ENCODE data around the gene DAG1.

The DAG1 gene

DNA sequence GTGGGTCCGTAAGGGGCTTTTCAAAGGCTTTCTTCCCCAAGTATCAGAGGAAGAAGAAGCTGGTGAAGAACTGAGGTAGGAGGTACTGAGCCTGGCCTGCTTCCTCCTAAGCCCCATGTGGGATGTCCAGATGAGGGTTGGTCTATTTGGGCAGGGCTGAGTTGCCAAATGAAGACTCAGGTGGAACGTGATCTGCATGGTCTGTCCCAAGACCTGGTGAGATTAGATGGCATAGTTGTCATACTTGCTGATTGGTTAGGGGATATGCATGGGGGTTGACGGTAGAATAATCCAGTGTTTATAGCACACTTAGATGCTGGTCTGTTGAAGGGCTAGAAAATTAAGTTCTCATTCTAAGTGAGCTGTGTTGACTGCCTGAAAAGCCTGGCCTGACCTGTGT lies 47.9 kb downstream of the DAG1 start:
- H3K4me1 ChIP-seq (ENCODE audit: control insufficient read depth, insufficient read depth, low read length): peaks cover 9% of the 10 kb centered on the region
- no peak overlapping the region for H3K9ac ChIP-seq (ENCODE audit: low read length in 2 of 2)
- no peak overlapping the region for H3K4me3 ChIP-seq (ENCODE audit: low read length in 2 of 2)
- no peak overlapping the region for H3K27ac ChIP-seq (ENCODE audit: low read length)
- H3K36me3 ChIP-seq (ENCODE audit: control insufficient read depth in 2 of 2, insufficient read depth in 2 of 2, low read length in 2 of 2): peaks cover 13 to 30% of the 10 kb centered on the region in 2 donors
- H3K9me3 ChIP-seq (ENCODE audit: control insufficient read depth in 2 of 2, low read length in 2 of 2): no peaks in the 10 kb centered on the region
- H3K27me3 ChIP-seq (ENCODE audit: control insufficient read depth in 1 of 2, insufficient read depth in 2 of 2, low read length in 2 of 2): no peaks in the 10 kb centered on the region

- Histone ChIP-seq H3K27me3 (ENCODE audit: control insufficient read depth in 1 of 2, insufficient read depth in 2 of 2, low read length in 2 of 2) (no peaks in the 10 kb centered on the region), H3K9ac (ENCODE audit: low read length in 2 of 2) (no peak overlapping the region), H3K36me3 (ENCODE audit: control insufficient read depth in 2 of 2, insufficient read depth in 2 of 2, low read length in 2 of 2) (peaks cover 13 to 26% of the 10 kb centered on the region in 2 donors), H3K4me1 (ENCODE audit: control insufficient read depth, insufficient read depth, low read length) (peaks cover 9% of the 10 kb centered on the region), H3K4me3 (ENCODE audit: low read length in 2 of 2) (no peak overlapping the region), H3K27ac (ENCODE audit: low read length) (no peak overlapping the region), H3K9me3 (ENCODE audit: control insufficient read depth in 2 of 2, low read length in 2 of 2) (no peaks in the 10 kb centered on the region)
These were observed 48.4 kb downstream of the DAG1 start for GRCh38 chr3:49518441-49518840.

DNA sequence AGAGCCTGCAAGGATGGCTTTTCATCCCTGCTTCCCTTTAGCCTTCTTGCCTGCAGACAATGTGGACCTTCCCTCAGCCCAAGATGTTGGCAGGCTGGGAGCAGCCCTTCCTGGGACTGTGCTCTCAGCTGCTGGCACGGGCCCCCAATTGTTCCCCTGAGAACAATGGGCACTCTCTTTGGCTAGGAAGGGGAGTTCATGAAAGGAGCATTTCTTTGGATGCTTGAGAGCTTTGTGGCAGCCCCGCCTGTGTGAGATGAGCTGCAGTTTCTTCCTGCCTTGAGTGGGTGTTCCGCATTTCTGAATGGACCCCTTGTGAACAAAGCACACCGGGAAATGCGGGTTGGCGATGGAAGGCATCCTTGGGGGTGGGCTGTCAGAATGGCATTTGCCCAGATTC lies 49.2 kb downstream of the DAG1 start:
- Histone ChIP-seq H3K4me3 (ENCODE audit: low read length in 2 of 2) (no peak overlapping the region), H3K36me3 (ENCODE audit: control insufficient read depth in 2 of 2, insufficient read depth in 2 of 2, low read length in 2 of 2) (peaks cover 13 to 31% of the 10 kb centered on the region in 2 donors), H3K27ac (ENCODE audit: low read length) (no peak overlapping the region), H3K9me3 (ENCODE audit: control insufficient read depth in 2 of 2, low read length in 2 of 2) (no peaks in the 10 kb centered on the region), H3K9ac (ENCODE audit: low read length in 2 of 2) (no peak overlapping the region), H3K27me3 (ENCODE audit: control insufficient read depth in 1 of 2, insufficient read depth in 2 of 2, low read length in 2 of 2) (no peaks in the 10 kb centered on the region), H3K4me1 (ENCODE audit: control insufficient read depth, insufficient read depth, low read length) (peaks cover 9% of the 10 kb centered on the region)

GRCh38 chr3:49519916-49520385 lies 49.9 kb downstream of the DAG1 start:
- Histone ChIP-seq H3K27ac (ENCODE audit: low read length) (no peak overlapping the region), H3K9me3 (ENCODE audit: control insufficient read depth in 2 of 2, low read length in 2 of 2) (no peaks in the 10 kb centered on the region)

DNA sequence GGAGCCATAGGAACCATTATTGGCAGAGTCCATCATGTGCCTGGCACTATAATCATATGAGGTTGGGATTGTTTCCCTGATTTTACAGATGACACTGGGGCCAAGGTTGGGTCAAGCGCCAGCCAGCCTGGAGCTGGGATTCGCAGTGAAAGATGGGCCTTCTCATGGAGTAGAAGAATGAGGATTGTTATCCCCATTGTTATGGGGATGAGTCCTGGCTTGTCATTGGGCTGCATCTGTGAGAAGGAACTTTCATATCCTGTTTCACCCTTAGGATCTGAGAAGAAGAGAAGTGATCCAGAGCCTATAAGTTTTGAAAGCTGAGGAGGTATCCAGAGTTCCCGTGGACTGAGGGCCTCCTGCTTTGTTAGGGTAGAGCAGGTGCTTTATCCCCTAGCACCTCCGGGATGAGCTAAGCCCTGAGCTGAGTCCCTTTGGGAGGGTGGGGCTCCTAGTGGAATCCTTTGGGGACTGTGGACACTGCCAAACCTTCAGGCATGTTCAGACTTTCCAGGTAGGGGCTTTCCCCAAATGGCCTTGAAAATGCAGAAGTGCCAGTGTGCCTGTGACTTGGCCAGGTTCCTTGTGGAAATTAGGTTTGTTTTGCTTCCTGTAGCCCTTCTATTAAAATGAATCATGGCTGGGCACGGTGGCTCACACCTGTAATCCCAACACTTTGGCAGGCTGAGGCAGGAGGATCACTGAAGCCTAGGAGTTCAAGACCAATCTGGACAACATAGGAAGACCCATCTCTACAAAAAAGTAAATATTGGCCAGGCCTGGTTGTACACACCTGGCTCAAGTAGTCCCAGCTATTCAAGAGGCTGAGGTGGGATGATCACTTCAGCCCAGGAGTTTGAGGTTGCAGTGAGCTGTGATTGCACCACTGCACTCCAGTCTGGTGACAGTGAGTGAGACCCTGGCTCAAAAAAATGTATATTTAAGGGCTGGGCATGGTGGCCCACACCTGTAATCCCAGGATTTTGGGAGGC lies 54.0 kb downstream of the DAG1 start:
- Histone ChIP-seq H3K4me3 (ENCODE audit: low read length in 2 of 2) (no peak overlapping the region), H3K9ac (ENCODE audit: low read length in 2 of 2) (no peak overlapping the region), H3K36me3 (ENCODE audit: control insufficient read depth in 2 of 2, insufficient read depth in 2 of 2, low read length in 2 of 2) (peaks cover 0 to 11% of the 10 kb centered on the region in 2 donors), H3K27ac (ENCODE audit: low read length) (no peak overlapping the region), H3K4me1 (ENCODE audit: control insufficient read depth, insufficient read depth, low read length) (peaks cover 6% of the 10 kb centered on the region), H3K27me3 (ENCODE audit: control insufficient read depth in 1 of 2, insufficient read depth in 2 of 2, low read length in 2 of 2) (no peaks in the 10 kb centered on the region), H3K9me3 (ENCODE audit: control insufficient read depth in 2 of 2, low read length in 2 of 2) (no peaks in the 10 kb centered on the region)

More at GRCh38 chr3:49519916-49520385, 49.9 kb downstream of the DAG1 start:
- Histone ChIP-seq H3K4me1 (ENCODE audit: control insufficient read depth, insufficient read depth, low read length) (peaks cover 9% of the 10 kb centered on the region), H3K4me3 (ENCODE audit: low read length in 2 of 2) (no peak overlapping the region), H3K36me3 (ENCODE audit: control insufficient read depth in 2 of 2, insufficient read depth in 2 of 2, low read length in 2 of 2) (peaks cover 13 to 31% of the 10 kb centered on the region in 2 donors), H3K27me3 (ENCODE audit: control insufficient read depth in 1 of 2, insufficient read depth in 2 of 2, low read length in 2 of 2) (no peaks in the 10 kb centered on the region), H3K9ac (ENCODE audit: low read length in 2 of 2) (no peak overlapping the region)

DNA sequence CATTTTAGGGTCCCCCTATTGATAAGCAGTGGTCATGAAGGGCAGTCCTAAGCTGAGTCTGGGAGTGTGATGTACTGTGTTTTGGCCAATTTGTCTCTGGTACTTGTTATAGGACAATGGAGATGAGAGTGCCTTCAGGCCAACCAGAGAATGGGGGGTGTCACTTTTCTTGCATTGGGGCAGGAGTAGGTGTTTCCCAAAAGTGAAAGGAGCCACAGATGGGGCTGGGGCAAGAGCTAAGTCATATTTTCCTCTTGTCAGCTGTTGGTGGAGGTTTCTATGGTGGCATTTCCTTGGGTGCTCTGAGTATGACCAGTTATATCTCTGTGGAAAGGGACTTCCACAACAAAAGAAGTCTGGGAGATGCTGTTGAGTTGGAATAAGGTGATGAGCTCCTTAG lies 59.5 kb downstream of the DAG1 start:
- Histone ChIP-seq H3K4me3 (ENCODE audit: low read length in 2 of 2) (no peak overlapping the region), H3K36me3 (ENCODE audit: control insufficient read depth in 2 of 2, insufficient read depth in 2 of 2, low read length in 2 of 2) (peaks cover 27 to 31% of the 10 kb centered on the region in 2 donors)

GRCh38 chr3:49530231-49530630 lies 60.2 kb downstream of the DAG1 start:
- H3K27ac ChIP-seq (ENCODE audit: low read length): no peak overlapping the region
- H3K27me3 ChIP-seq (ENCODE audit: control insufficient read depth in 1 of 2, insufficient read depth in 2 of 2, low read length in 2 of 2): no peaks in the 10 kb centered on the region
- peaks cover 27 to 31% of the 10 kb centered on the region in 2 donors for H3K36me3 ChIP-seq (ENCODE audit: control insufficient read depth in 2 of 2, insufficient read depth in 2 of 2, low read length in 2 of 2)

More for the DNA sequence above, 59.5 kb downstream of the DAG1 start:
- H3K27me3 ChIP-seq (ENCODE audit: control insufficient read depth in 1 of 2, insufficient read depth in 2 of 2, low read length in 2 of 2): no peaks in the 10 kb centered on the region
- H3K9me3 ChIP-seq (ENCODE audit: control insufficient read depth in 2 of 2, low read length in 2 of 2): no peaks in the 10 kb centered on the region
- no peak overlapping the region for H3K9ac ChIP-seq (ENCODE audit: low read length in 2 of 2)
- no peaks in the 10 kb centered on the region for H3K4me1 ChIP-seq (ENCODE audit: control insufficient read depth, insufficient read depth, low read length)
- no peak overlapping the region for H3K27ac ChIP-seq (ENCODE audit: low read length)

DNA sequence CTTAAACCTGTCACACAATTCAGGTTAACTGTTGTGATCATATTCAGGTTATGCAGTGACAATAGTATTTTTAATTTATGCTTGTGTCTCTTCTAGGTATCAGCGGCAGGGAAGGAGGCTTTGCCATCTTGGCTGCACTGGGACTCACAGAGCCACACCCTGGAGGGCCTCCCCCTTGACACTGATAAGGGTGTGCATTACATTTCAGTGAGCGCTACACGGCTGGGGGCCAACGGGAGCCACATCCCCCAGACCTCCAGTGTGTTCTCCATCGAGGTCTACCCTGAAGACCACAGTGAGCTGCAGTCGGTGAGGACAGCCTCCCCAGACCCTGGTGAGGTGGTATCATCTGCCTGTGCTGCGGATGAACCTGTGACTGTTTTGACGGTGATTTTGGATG lies 60.6 kb downstream of the DAG1 start:
- Histone ChIP-seq H3K9me3 (ENCODE audit: control insufficient read depth in 2 of 2, low read length in 2 of 2) (no peaks in the 10 kb centered on the region), H3K27me3 (ENCODE audit: control insufficient read depth in 1 of 2, insufficient read depth in 2 of 2, low read length in 2 of 2) (no peaks in the 10 kb centered on the region), H3K4me3 (ENCODE audit: low read length in 2 of 2) (no peak overlapping the region), H3K27ac (ENCODE audit: low read length) (no peak overlapping the region), H3K4me1 (ENCODE audit: control insufficient read depth, insufficient read depth, low read length) (peaks cover 6% of the 10 kb centered on the region), H3K9ac (ENCODE audit: low read length in 2 of 2) (no peak overlapping the region), H3K36me3 (ENCODE audit: control insufficient read depth in 2 of 2, insufficient read depth in 2 of 2, low read length in 2 of 2) (peaks cover 27 to 31% of the 10 kb centered on the region in 2 donors)

More at GRCh38 chr3:49530231-49530630, 60.2 kb downstream of the DAG1 start:
- Histone ChIP-seq H3K9ac (ENCODE audit: low read length in 2 of 2) (no peak overlapping the region), H3K4me3 (ENCODE audit: low read length in 2 of 2) (no peak overlapping the region), H3K9me3 (ENCODE audit: control insufficient read depth in 2 of 2, low read length in 2 of 2) (no peaks in the 10 kb centered on the region), H3K4me1 (ENCODE audit: control insufficient read depth, insufficient read depth, low read length) (peaks cover 2% of the 10 kb centered on the region)

GRCh38 chr3:49531218-49531617 lies 61.2 kb downstream of the DAG1 start:
- H3K4me1 ChIP-seq (ENCODE audit: control insufficient read depth, insufficient read depth, low read length): peaks cover 7% of the 10 kb centered on the region

DNA sequence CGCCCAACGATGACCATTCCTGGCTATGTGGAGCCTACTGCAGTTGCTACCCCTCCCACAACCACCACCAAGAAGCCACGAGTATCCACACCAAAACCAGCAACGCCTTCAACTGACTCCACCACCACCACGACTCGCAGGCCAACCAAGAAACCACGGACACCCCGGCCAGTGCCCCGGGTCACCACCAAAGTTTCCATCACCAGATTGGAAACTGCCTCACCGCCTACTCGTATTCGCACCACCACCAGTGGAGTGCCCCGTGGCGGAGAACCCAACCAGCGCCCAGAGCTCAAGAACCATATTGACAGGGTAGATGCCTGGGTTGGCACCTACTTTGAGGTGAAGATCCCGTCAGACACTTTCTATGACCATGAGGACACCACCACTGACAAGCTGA lies 61.6 kb downstream of the DAG1 start:
- no peak overlapping the region for H3K4me3 ChIP-seq (ENCODE audit: low read length in 2 of 2)
- H3K27me3 ChIP-seq (ENCODE audit: control insufficient read depth in 1 of 2, insufficient read depth in 2 of 2, low read length in 2 of 2): no peaks in the 10 kb centered on the region
- H3K9me3 ChIP-seq (ENCODE audit: control insufficient read depth in 2 of 2, low read length in 2 of 2): no peaks in the 10 kb centered on the region
- H3K9ac ChIP-seq (ENCODE audit: low read length in 2 of 2): no peak overlapping the region
- H3K27ac ChIP-seq (ENCODE audit: low read length): no peak overlapping the region
- H3K36me3 ChIP-seq (ENCODE audit: control insufficient read depth in 2 of 2, insufficient read depth in 2 of 2, low read length in 2 of 2): peaks cover 27 to 31% of the 10 kb centered on the region in 2 donors
- H3K4me1 ChIP-seq (ENCODE audit: control insufficient read depth, insufficient read depth, low read length): peaks cover 7% of the 10 kb centered on the region

More at GRCh38 chr3:49531218-49531617, 61.2 kb downstream of the DAG1 start:
- H3K9me3 ChIP-seq (ENCODE audit: control insufficient read depth in 2 of 2, low read length in 2 of 2): no peaks in the 10 kb centered on the region
- no peak overlapping the region for H3K4me3 ChIP-seq (ENCODE audit: low read length in 2 of 2)
- H3K36me3 ChIP-seq (ENCODE audit: control insufficient read depth in 2 of 2, insufficient read depth in 2 of 2, low read length in 2 of 2): peaks cover 27 to 31% of the 10 kb centered on the region in 2 donors
- H3K9ac ChIP-seq (ENCODE audit: low read length in 2 of 2): no peak overlapping the region
- H3K27ac ChIP-seq (ENCODE audit: low read length): no peak overlapping the region
- no peaks in the 10 kb centered on the region for H3K27me3 ChIP-seq (ENCODE audit: control insufficient read depth in 1 of 2, insufficient read depth in 2 of 2, low read length in 2 of 2)

GRCh38 chr3:49533031-49533430 lies 63.0 kb downstream of the DAG1 start:
- H3K4me3 ChIP-seq (ENCODE audit: low read length in 2 of 2): no peak overlapping the region
- H3K4me1 ChIP-seq (ENCODE audit: control insufficient read depth, insufficient read depth, low read length): peaks cover 7% of the 10 kb centered on the region
- H3K9ac ChIP-seq (ENCODE audit: low read length in 2 of 2): no peak overlapping the region
- no peaks in the 10 kb centered on the region for H3K9me3 ChIP-seq (ENCODE audit: control insufficient read depth in 2 of 2, low read length in 2 of 2)
- no peak overlapping the region for H3K27ac ChIP-seq (ENCODE audit: low read length)
- H3K27me3 ChIP-seq (ENCODE audit: control insufficient read depth in 1 of 2, insufficient read depth in 2 of 2, low read length in 2 of 2): no peaks in the 10 kb centered on the region
- peaks cover 27 to 31% of the 10 kb centered on the region in 2 donors for H3K36me3 ChIP-seq (ENCODE audit: control insufficient read depth in 2 of 2, insufficient read depth in 2 of 2, low read length in 2 of 2)
